GM11168 (cell line): ENCODE measurements around the gene STARD8.
"Not testable (repeated sequence)": the region's sequence is repeated elsewhere in the genome, so short reads cannot be mapped to it uniquely, and the experiment has no call there.

ENCODE experiments used
- in situ Hi-C: fragments of 300-500 bp; cut with MboI; formaldehyde crosslinking; loops from one replicate; pipeline ENCODE4 v1.12.0; 2022; ENCODE audit warnings: low sequenced_read_pairs; ENCODE audit not compliant: unreplicated experiment

Gene STARD8

GRCh38 chrX:68647156-68647957, at the start of gene STARD8:
Gene STARD8, plus strand, starts transcription at chrX:68647666. Its CDS starts 217 bp downstream, at chrX:68647883.
- in situ Hi-C loops = no loop called here

GRCh38 chrX:68598841-68599240, 48.6 kb upstream of the STARD8 start:
- in situ Hi-C loops = no loop called here

- in situ Hi-C loops = no loop called here
Observed at GRCh38 chrX:68599256-68600152, 48.0 kb upstream of the STARD8 start.

GRCh38 chrX:68604216-68604615, 43.2 kb upstream of the STARD8 start:
- in situ Hi-C loops = not testable (repeated sequence)

GRCh38 chrX:68614733-68615132, 32.7 kb upstream of the STARD8 start:
- in situ Hi-C loops = not testable (repeated sequence)

GRCh38 chrX:68627986-68628385, 19.5 kb upstream of the STARD8 start:
- in situ Hi-C loops = no loop called here

GRCh38 chrX:68629936-68630335, 17.5 kb upstream of the STARD8 start:
- in situ Hi-C loops = not testable (repeated sequence)

GRCh38 chrX:68631336-68631735, 16.1 kb upstream of the STARD8 start:
- in situ Hi-C loops = no loop called here

- in situ Hi-C loops = no loop called here
Observed at GRCh38 chrX:68632491-68632890, 15.0 kb upstream of the STARD8 start.

- in situ Hi-C loops = no loop called here
Observed at GRCh38 chrX:68633981-68634380, 13.5 kb upstream of the STARD8 start.

- in situ Hi-C loops = no loop called here
Observed at GRCh38 chrX:68634649-68635227, 12.7 kb upstream of the STARD8 start.

- in situ Hi-C loops = no loop called here
Observed at GRCh38 chrX:68640661-68641060, 6.8 kb upstream of the STARD8 start.

- in situ Hi-C loops = no loop called here
Observed at GRCh38 chrX:68644861-68645260, 2.6 kb upstream of the STARD8 start.

- in situ Hi-C loops = no loop called here
Observed at GRCh38 chrX:68646421-68646820, 1.0 kb upstream of the STARD8 start.

- in situ Hi-C loops = no loop called here
Observed at GRCh38 chrX:68648960-68649359, 1.5 kb downstream of the STARD8 start.

- in situ Hi-C loops = no loop called here
Observed at GRCh38 chrX:68650491-68650890, 3.0 kb downstream of the STARD8 start.

GRCh38 chrX:68651110-68651509, 3.6 kb downstream of the STARD8 start:
- in situ Hi-C loops = no loop called here

- in situ Hi-C loops = no loop called here
Observed at GRCh38 chrX:68652326-68653170, 5.1 kb downstream of the STARD8 start.

GRCh38 chrX:68654693-68655092, 7.2 kb downstream of the STARD8 start:
- in situ Hi-C loops = no loop called here

- in situ Hi-C loops = not testable (repeated sequence)
Observed at GRCh38 chrX:68656473-68656872, 9.0 kb downstream of the STARD8 start.
